DMS53 treated with DMSO at 0.1 percent for 48 hours (cell line): ENCODE measurements around the gene SLC7A7.
"Not testable (repeated sequence)": the region's sequence is repeated elsewhere in the genome, so short reads cannot be mapped to it uniquely, and the experiment has no call there.

Source experiments
- DNase-seq: peaks from one replicate; lab custom pipeline; 2025; ENCODE audit not compliant: unreplicated experiment; lab: John Stamatoyannopoulos, UW

The SLC7A7 gene

GRCh38 chr14:22814941-22815713 is at the start of gene SLC7A7:
Gene SLC7A7, minus strand, starts transcription at chr14:22815435. Its CDS starts 2,037 bp downstream, at chr14:22813398.
- no peak for DNase-seq

GRCh38 chr14:22864979-22865378 is 49.7 kb upstream of the SLC7A7 start:
- no peak for DNase-seq

DNA sequence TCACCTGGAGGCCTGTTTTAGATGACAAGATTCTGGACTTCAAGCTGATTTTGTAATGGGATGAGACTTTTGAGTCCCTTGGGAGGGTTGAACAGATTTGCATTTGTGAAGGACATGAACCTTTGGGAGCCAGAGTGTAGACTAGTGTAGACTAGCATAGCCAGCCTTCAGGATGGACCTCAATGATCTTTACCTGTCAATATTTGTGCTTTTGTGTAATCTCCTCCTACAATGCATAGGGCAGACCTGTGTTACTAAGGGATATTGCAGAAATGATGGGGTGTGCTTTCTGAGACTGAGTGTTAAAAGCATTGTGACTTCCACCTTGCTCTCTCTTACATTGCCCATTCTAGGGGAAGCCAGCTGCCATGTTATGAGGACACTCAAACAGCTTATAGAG is 46.4 kb upstream of the SLC7A7 start:
- no peak for DNase-seq

DNA sequence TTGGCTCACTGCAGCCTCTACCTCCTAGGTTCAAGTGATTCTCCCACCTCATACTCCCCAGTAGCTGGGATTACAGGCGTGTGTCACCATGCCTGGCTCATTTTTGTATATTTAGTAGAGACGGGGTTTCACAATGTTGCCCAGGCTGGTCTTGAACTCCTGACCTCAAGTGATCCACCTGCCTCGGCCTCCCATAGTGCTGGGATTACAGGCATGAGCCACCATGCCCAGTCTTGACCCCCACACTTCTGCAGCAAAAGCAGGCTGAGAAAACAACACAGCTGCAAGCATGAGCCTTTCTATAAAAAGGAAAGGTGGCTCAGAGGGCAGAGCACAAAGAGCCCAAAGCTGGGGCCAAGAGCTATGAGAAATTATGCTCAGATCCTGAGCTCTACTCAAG is 45.1 kb upstream of the SLC7A7 start:
- DNase-seq: not testable (repeated sequence)

GRCh38 chr14:22856428-22856827 is 41.2 kb upstream of the SLC7A7 start:
- DNase-seq: no peak

GRCh38 chr14:22854963-22855724 is 39.9 kb upstream of the SLC7A7 start:
- peak; percentile 88 for DNase-seq

GRCh38 chr14:22854296-22854695 is 39.1 kb upstream of the SLC7A7 start:
- DNase-seq: not testable (repeated sequence)

- peak; percentile 57 for DNase-seq
Observed at GRCh38 chr14:22852940-22853767, 37.9 kb upstream of the SLC7A7 start.

- no peak for DNase-seq
Observed at GRCh38 chr14:22852599-22852939, 37.3 kb upstream of the SLC7A7 start.

- not testable (repeated sequence) for DNase-seq
Observed at GRCh38 chr14:22852178-22852577, 36.9 kb upstream of the SLC7A7 start.

DNA sequence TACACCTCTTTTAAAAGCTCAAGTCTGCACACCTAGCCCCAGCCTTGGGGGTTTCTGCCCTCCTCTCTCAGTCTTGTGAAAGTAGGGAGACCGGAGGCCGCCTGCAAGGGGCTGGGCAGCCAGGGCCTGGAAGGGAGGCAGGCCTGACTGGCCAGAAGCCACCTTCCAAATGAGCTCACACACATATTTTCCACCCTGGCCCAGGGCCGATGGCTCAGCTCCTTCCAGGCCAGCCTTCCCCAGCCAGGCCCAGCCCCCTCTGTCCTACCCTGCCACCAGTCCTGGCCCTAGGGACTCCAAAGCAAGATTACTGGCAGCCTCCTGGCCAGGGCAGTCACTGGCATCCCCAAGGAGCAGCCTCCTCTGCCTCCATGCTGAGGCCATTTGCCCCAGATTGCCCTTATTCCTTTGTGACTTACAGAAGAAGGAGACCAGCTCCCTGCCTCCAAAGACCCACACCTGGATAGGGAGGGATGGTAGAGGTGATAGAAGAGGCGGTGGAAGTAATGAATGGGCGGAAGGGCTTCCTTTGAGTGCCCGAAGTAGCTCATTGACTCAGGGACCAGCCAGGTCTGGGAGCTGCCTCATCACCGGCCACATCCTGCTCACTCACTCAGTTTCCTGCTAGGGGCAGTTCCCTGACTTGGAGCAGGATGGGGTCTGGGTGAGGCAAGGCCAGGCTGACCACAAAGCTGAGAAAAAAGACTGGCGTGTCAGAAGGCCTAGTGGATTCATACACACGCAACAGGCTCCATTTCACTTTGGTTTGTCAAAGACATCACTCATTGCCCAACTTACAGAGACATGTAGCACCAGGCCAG is 35.9 kb upstream of the SLC7A7 start:
- DNase-seq: no peak

DNA sequence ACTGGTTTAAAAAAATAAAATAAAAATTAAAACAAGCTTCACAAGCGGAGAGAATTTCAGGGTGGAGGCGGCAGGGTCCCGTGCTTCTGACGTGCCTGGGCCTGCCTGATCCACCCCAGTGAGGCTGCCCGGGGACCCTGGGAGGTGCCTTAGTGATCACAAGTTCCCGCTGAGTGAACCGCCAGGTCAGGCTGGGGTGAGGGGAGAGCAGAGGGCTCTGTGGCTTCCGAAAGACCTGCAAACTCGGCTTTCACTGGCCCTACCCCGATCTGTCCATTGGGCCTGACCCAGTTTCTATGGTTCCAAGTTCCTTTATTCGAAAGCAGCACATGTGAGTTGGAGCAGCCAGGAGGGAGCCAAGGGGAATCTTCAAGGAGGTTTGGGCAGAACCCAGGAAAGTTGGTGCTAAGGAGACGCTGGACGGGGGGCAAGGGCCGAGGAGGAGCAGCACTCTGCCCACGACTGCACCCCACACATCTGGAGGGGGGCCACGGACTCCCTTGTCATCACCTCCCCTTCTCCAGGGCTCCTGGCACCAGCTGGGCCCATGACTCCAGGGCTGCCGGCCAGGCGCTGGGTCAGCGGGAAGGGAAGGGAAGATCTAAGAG is 34.1 kb upstream of the SLC7A7 start:
- no peak for DNase-seq

GRCh38 chr14:22848351-22849164 is 33.3 kb upstream of the SLC7A7 start:
- DNase-seq: no peak

DNA sequence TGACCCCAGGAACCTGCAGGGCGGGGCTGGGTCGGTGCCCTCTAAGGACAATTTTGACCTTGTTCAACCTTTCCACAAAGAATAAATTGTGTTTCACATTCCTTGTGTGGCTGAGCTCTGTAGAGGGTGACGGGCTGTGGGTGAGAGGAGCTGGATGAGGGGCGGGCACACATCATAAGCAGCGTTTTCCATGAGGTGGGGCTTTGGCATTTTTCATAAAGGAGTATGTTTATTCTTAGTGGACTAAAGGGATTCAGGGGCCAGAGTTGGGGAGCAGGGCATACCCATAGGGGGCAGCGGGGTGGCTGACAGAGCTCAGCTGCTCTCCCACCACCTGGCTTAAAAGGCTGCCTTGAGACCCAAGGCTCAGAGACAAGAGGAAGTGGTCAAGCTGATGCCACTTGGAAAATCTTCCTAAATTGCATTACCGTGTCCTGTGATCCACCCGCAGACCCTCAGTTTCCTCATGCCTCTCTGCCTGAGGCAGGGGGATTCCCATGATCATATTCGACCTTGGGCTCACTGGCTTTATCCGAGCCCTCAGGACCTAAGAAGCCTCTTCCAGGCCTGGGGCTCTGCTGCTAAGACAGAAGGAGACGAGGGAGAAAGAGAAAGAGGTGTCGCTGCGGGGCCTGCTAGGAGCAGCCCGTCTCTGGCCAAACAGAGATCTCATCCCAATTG is 32.6 kb upstream of the SLC7A7 start:
- DNase-seq: no peak

DNA sequence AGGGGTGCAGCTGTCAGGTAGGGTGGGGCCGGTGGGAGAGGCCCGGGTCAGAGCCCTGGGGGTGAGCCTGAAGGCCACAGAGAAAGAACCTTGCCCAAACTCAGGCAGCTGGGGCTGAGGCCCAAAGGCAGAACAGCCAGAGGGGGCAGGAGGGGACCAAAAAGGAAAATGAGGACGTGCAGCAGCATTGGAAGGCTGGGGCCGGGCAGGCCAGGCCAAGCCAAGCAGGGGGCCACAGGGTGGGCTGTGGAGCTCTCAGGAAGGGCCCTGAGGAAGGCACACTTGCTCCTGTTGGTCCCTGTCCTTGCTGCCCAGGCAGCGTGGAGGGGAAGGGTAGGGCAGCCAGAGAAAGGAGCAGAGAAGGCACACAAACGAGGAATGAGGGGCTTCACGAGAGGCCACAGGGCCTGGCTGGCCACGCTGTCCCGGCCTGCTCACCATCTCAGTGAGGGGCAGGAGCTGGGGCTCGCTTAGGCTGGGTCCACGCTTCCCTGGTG is 31.6 kb upstream of the SLC7A7 start:
- DNase-seq: no peak

DNA sequence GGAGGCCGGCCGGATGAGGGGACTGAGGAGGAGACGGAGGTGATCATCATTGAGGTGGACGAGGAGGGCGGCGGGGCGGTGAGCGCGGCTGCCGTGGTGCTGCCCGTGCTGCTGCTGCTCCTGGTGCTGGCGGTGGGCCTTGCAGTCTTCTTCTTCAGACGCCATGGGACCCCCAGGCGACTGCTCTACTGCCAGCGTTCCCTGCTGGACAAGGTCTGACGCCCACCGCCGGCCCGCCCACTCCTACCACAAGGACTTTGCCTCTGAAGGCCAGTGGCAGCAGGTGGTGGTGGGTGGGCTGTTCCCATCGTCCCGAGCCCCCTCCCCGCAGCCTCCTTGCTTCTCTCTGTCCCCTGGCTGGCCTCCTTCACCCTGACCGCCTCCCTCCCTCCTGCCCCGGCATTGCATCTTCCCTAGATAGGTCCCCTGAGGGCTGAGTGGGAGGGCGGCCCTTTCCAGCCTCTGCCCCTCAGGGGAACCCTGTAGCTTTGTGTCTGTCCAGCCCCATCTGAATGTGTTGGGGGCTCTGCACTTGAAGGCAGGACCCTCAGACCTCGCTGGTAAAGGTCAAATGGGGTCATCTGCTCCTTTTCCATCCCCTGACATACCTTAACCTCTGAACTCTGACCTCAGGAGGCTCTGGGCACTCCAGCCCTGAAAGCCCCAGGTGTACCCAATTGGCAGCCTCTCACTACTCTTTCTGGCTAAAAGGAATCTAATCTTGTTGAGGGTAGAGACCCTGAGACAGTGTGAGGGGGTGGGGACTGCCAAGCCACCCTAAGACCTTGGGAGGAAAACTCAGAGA is 30.8 kb upstream of the SLC7A7 start:
- DNase-seq: no peak

GRCh38 chr14:22845103-22845394 is 29.8 kb upstream of the SLC7A7 start:
- no peak for DNase-seq
